Measurements from ENCODE around the gene TNS3.

Gene TNS3

GRCh38 chr7:47535704-47536628, 45.9 kb downstream of the TNS3 start:
- no peak for DNase-seq (ENCODE audit: low read depth)
- TF ChIP-seq MAX (IDR thresholded peaks at IDR 0.05; ENCODE audit: low read depth, low read length) (no peak), POLR2A (IDR thresholded peaks at IDR 0.05; ENCODE audit: extremely low read depth, insufficient read length) (no peak), MYC (IDR thresholded peaks at IDR 0.05; ENCODE audit: low read depth, low read length) (no peak)
- TF ChIP-seq, protein P1, sequence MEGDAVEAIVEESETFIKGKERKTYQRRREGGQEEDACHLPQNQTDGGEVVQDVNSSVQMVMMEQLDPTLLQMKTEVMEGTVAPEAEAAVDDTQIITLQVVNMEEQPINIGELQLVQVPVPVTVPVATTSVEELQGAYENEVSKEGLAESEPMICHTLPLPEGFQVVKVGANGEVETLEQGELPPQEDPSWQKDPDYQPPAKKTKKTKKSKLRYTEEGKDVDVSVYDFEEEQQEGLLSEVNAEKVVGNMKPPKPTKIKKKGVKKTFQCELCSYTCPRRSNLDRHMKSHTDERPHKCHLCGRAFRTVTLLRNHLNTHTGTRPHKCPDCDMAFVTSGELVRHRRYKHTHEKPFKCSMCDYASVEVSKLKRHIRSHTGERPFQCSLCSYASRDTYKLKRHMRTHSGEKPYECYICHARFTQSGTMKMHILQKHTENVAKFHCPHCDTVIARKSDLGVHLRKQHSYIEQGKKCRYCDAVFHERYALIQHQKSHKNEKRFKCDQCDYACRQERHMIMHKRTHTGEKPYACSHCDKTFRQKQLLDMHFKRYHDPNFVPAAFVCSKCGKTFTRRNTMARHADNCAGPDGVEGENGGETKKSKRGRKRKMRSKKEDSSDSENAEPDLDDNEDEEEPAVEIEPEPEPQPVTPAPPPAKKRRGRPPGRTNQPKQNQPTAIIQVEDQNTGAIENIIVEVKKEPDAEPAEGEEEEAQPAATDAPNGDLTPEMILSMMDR (IDR thresholded peaks at IDR 0.05; ENCODE audit: low read depth, low read length), result no peak
- no peak overlapping the region for H3K4me3 ChIP-seq (ENCODE audit: low read depth, low read length)

DNA sequence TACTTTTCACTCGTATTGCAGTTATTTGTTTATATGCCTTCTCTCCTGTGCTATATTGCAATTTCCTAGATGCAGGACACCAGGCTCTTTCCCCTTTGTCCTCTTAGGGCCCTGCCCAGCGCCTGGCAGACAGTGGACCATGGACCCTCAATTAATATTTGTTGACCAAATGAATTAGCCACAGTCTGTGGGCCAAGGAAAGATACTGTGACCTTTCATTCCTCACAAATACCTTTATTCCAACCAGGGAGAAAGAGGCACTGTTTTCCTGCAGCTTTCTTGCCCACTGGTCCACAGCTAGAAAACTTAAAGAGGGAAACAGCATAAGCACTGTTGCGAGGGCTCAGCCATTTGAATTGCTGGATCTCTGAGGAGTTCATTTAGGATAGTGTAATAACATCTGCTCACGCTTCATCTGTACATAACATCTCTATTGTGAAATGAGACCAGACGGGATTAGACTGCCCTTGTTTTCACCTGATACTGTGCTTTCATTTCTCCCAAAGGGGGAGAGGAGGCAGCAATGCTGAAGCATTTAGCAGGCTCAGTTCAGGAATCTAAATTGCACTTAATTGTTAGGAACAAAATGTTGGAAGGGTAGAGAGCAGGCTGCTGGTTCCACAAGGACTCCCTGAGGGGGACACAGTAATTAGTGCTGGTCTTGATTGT, 46.7 kb downstream of the TNS3 start:
- TF ChIP-seq, protein P1 (IDR thresholded peaks at IDR 0.05; ENCODE audit: low read depth, low read length), result no peak
- TF ChIP-seq MYC (IDR thresholded peaks at IDR 0.05; ENCODE audit: low read depth, low read length) (no peak), MAX (IDR thresholded peaks at IDR 0.05; ENCODE audit: low read depth, low read length) (no peak), POLR2A (IDR thresholded peaks at IDR 0.05; ENCODE audit: extremely low read depth, insufficient read length) (no peak)
- no peak overlapping the region for H3K4me3 ChIP-seq (ENCODE audit: low read depth, low read length)
- DNase-seq (ENCODE audit: low read depth), result no peak

- no peak for DNase-seq (ENCODE audit: low read depth)
- TF ChIP-seq MYC (IDR thresholded peaks at IDR 0.05; ENCODE audit: low read depth, low read length), result no peak
- TF ChIP-seq, protein P1 (IDR thresholded peaks at IDR 0.05; ENCODE audit: low read depth, low read length), result no peak
- H3K4me3 ChIP-seq (ENCODE audit: low read depth, low read length), result no peak overlapping the region
Observed at GRCh38 chr7:47534322-47535034, 47.4 kb downstream of the TNS3 start.

DNA sequence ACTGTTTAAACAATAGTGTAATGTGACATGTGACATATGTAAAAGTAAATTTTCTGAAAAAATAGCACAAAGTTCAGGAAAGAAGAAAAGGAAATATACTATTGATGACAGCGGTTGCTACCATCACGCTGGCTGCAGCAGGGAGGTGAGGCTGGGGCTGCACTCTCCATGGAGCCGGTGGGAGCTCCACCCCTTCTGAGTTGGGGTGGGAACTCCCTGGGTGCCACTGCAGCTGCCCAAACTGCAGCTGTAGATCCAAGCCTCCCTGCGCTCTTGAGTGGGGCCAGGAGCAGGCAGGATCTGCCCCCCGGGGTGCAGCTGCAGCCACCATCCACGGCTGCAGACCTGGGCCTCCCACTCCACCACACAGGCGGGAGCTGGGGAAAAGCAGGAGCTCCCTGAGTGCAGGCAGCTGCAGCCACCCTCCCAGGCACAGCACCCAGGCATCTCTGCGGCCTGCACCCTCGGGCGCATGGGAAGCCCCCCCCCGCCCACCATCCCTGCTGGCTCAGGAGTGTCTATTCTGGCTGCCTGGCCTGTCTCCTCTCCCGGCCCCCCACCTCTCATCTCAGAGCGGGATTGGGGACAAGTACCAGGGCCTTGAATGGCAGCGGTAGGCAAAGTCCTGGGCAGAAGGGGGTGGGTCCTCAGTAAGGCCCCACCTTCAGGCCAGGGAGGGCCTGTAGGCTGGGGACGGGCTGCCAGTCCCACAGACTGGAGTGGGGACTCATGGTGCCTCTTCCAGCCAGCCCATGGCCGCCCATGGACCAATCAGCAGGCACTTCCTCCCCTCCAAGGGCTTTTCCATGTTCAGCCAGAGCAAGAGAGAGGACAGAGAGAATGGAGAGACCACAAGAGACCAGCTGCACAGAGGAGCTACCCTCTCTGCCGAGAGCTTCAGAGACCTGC, 50.1 kb downstream of the TNS3 start:
- DNase-seq (ENCODE audit: low read depth), result no peak
- TF ChIP-seq, protein P1 (IDR thresholded peaks at IDR 0.05; ENCODE audit: low read depth, low read length), result no peak
- TF ChIP-seq MAX (IDR thresholded peaks at IDR 0.05; ENCODE audit: low read depth, low read length), result no peak
- no peak for TF ChIP-seq POLR2A (IDR thresholded peaks at IDR 0.05; ENCODE audit: extremely low read depth, insufficient read length)
- no peak for TF ChIP-seq MYC (IDR thresholded peaks at IDR 0.05; ENCODE audit: low read depth, low read length)
- no peak overlapping the region for H3K4me3 ChIP-seq (ENCODE audit: low read depth, low read length)

GRCh38 chr7:47529826-47530555, 51.9 kb downstream of the TNS3 start:
- DNase-seq (ENCODE audit: low read depth), result no peak
- TF ChIP-seq MYC (IDR thresholded peaks at IDR 0.05; ENCODE audit: low read depth, low read length) (no peak), POLR2A (IDR thresholded peaks at IDR 0.05; ENCODE audit: extremely low read depth, insufficient read length) (no peak), MAX (IDR thresholded peaks at IDR 0.05; ENCODE audit: low read depth, low read length) (no peak)
- TF ChIP-seq, protein P1 (IDR thresholded peaks at IDR 0.05; ENCODE audit: low read depth, low read length), result no peak
- no peak overlapping the region for H3K4me3 ChIP-seq (ENCODE audit: low read depth, low read length)
